Left hindlimb (tissue), 1 donor: ENCODE results near the gene TMEM8B.

Experiments used
- DNase-seq: peaks from one replicate; pipeline ENCODE4 v3.0.0-alpha.2; 2018

TMEM8B gene

DNA sequence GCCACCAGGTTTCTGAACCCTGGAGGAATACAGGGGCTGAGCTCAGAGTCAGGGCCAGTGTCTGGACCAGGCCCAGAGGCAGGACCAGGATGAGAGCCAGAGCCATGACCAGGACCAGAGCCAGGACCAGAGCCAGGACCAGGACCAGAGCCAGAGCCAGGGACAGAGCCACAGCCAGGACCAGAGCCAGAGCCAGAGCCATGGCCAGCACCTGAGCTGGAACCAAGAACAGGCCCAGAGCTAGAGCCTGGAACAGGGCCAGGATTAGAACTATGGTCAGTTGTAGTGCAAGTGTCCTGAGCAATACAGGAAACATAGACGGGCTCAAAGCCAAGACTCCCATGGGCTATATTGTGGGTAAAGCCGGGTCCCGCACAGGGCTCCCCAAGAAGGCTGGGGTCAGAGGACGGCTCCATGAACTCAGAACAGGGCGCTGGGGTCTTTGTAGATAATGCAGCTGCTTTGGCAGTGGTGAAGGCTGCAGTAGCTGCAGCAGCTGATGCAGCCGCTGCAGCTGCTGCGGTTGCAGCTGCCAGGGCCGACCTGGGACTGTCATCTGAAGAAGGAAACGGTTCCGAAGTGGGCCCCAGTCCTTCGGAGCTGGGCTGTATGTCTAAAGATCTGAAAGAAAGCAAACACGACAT is 17.5 kb upstream of the TMEM8B start:
- DNase-seq: no peak

DNA sequence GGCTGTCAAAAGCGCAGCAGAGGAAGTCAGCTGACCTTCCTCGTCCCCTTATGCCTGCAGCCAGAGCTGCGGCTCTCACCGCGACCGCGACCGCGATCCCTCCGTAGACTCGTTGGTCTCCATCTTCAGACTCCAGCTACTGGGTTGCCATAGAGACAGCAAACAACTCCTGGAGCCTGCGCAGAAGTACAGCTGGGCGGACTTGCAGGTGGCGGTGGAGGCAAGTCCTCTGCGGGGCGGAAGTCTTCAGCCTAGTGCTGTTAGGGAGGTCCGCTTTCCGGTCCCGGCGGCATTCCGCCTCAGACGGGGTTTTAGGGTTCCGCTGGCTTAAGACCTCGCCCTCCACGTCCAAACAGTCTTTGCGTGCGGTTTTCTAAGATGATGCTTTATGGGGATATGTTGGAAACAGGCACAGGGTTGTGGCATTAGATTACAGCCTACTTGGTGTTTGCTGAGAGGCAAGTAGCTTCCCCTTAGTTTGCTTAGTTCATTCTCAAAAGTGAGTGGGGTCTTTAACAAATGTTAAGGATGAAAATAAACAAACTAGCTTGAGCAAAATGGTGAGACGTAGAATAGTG is 16.9 kb upstream of the TMEM8B start, which contains the start of gene SPAG8:
Gene SPAG8 (minus strand): TSS at position 238 of the 578 bp plus-strand sequence. CDS start 115 bp downstream, at position 123.
- DNase-seq: peak; percentile 95

DNA sequence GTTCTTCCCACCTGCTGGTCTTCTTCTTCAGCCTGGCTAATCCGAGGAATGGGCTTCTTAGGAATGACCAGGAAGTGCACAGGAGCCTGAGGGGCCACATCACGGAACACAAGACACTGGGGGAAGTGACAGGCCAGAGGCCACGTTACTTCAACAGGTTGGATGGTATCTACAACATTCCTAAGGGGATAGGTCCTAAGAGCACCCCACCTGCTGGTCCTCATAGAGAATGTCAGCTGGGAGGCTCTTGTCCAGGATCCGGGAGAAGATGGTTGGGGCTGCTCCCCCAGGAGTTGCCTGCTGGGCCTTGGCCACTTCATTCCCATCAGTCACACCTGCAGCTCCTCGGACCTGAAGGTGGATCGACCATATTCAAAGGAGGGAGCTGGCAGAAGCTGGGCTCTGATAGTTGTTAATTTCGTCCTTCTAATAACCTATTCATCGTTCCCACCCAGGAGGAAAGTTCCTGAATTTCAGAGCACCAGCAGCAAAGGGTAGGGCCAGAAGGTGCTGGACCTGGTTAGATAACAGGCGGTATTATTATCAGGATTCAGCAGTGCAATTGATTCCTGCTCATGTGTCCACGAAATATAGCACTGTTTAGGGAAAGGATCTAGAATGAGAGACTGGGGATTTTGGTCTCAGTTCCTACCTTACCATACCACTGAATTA is 15.5 kb upstream of the TMEM8B start:
- no peak for DNase-seq

DNA sequence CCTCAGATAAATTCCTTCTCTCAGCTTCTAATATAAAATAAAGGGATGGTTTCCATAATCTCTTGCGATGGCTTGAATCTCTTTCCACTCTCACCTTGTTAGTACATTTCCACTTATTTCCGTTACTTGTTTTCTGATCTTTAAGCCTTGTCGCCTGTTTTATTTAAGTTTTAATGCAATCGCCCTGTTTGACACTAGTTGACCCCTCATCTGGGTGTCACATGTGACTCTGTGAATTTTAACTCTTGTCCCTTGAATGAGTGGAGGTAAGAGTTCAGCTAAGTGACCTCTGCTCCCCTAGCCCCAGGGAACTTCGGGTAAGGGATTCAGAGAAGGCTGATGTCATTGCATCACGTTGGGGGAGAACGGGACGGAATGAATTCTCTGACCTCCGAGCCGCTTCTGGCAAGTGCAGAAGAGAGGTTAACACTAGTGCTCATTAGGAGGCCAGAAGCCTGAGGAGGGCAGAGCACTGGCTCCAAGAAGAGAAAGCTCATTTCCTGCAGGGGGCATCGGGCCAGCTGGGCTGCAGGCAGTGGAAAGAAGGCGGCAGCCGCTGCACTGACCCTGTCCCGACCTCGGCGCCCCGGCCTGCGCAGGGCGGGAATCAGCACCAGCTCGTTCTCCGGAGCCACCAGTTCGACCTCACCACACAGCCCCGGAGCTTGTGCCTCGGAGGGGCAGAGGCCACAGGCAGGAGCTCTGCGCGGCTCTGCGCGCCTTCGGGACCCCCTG is 14.8 kb upstream of the TMEM8B start:
- DNase-seq: peak; percentile 77

DNA sequence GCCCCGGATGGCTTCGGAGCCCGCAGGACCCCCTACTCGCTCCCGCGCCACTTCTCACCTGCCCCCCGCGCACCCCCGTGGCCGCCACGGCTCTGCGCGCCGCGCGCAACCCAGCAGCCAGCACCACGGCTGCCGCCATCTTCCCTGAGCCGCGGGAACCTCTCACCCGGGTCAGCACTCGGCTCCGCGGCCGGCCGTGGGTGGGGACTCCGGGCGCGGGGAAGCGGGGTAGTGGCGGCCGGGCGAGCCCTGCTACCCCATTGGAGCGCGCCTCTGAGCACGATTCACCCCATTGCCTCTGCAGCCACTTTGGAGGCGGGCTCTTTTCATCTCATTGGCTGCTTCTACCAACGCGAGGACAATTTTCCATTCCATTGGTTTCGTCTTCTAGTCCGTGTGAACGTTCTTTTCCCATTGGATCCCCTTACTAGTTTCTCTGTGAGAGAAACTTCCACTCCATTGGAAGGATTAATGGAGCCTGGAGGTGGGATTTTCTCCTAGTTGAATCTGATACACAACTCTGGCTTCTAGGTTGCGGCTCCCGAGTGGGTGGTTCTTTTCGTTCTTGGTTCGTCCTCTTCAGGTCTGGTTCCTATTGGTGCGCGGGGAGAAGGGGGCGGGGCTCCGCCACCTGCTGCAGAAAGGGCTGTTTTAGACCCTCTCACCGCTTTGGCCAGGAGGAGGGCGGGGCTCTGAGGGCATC is 14.0 kb upstream of the TMEM8B start, which contains the start of gene HINT2:
Gene HINT2 (minus strand): TSS at position 202 of the 703 bp plus-strand sequence. CDS start 63 bp downstream, at position 139.
- peak; percentile 95 for DNase-seq

DNA sequence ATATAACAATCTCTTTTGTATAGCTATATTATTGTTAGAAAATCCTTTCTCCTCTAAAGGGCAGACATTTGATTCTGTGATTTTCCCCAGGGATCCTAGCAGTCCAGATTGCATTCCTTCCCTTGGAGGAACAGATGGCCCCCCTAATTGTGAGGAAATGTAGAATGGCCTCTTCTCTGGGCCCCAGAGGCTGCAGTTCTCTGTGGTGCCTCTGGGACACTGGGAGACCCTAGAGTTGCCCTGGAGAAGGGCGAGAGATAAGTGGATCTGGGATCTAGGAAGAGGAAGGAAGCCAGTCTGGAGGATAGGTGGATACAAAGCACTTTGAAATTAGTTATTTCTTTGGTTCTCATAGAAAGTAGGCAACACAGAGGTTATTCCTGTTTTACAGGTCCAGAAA is 12.3 kb upstream of the TMEM8B start:
- no peak for DNase-seq

DNA sequence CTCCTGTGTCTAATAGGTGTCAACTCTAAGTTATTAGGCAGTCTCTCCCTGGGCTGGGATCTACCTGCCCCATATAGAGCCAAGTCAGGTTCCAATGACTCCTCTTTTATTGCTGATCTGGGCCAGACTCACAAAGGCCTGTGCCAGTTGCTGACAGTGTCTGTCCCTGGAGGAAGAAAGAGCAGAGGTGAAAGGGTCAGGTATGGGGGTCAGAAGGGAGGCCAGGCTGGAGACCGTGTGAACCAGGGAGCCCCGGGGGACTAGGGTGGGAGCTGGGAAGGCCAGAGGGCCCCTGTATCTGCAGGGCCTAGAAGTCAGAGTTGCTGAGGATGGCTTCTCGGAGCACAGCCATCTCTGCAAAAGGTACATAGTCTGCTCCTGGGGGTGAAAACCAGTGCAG is 10.7 kb upstream of the TMEM8B start:
- no peak for DNase-seq

DNA sequence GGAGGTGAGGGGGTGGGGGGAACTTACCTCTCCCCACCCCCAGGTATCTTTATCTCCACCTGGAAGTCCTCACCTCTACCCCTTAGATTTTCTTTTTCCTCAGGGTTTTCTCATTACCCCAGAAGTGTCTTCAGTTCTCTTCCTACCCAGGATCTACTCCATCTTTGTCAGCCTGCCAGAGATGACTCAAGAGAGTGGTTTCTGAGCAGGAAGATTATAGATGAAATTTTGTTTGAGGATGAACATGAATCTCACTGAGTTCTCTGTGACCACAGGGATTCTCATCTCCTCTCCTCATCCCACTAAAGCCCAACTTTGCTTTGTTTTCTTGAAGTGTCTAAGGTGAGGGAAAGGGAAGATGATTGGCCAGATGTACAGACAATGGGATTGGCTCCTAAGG is 9.0 kb upstream of the TMEM8B start:
- no peak for DNase-seq

DNA sequence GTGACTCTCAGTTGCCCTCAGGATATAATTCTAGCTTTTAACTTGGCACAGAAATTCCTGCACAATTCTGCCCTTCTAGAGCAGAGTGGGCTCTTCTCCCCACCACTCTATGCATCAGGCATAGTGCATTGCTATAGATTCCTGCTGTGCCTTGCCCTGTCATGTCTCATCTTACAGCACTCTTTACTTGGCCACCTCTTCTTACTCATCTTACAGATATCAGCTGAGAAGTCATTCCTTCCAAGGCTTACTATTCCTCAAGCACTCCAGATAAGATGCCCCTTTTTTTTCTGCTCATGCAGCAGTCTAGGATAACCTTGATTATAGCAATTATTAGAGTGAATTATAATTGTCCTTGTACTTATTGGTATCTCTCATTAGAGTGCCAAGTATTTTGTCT is 6.1 kb upstream of the TMEM8B start:
- DNase-seq: no peak

DNA sequence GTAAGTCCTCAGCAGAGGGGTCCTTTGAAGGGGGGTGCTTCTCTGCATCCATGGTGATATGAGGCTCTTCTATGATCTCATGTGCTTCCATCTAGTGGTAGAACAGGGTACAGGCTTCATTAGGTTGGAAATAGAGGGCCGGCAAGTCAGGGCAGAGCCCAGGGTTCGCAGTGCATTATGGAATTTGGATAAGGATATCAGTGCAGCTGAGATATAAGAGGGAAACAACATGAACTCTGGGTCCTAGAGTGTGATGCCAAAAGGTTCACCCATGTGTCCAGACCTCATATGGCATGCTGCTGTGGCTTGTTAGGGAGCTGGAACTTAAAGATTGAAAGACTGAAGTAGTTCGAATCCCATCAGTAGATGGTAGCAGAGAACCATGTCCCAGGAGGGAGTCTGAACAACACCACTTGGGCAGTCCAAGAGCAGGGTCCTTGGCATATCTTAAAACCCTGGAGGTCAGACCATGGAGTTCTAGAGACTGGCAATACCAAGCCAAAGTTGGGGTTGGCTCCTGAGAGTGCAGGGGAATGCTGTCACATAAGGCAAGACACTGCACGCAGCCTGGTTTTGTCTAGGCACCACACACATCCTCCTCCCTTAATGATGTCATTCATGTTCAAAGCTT is 2.8 kb upstream of the TMEM8B start:
- no peak for DNase-seq

DNA sequence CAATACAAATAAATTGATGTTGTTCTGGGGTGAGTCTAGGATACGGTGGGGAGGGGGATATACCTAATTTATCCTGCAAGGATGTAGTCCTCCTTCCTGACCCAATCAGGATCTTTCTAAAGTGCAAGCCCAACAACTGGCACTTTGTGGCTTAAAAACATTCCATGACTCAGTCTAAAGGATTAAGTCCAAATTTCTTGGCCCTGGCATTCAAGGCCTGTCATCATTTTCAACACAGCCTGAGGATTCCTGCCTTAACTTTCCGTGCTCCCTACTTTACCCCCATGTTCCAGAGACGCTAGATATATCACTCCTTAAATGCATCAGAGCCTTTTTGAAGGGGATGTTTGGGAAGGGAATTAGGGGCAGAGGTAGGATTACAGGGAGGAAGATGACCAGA is 1.5 kb upstream of the TMEM8B start:
- no peak for DNase-seq

DNA sequence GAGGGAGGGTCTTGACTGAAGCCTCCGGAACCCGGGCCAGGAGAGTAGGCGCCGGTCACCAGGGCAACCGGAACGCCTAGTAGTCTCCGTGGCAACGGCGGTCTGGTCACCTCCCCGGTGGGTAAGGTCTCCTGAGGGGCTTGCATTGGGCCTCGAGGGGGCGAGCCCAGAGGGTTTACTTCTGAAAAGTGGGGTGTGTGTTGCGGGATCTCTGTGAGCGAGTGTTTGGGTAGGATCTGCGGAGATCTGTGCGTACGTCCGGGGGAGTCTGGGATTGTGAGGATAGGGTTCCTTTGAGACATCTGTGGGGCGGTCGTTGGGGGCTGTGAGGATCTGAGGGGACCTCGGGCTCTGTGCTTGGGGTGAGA is 328 bp upstream of the TMEM8B start, which contains the start of gene FAM221B:
Gene FAM221B (minus strand): TSS at position 17 of the 368 bp plus-strand sequence. CDS start 2,571 bp downstream, outside the sequence.
- DNase-seq: no peak

DNA sequence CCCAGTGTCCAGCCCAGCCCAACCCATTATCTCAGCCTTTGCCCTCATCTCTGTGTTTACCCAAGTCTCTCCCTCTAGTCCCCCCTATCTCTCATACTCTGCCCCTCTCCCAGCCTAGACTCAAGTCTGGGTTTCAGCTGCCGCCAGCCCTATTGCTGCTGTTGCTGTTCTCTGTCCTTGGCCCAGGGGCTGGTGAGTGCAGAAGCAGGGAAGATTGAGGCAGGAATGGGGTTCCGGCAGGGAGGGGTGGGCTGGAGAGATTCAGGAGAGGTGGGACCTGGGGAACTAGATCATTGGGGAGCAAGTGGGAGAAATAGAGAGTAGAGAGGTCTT is 702 bp downstream of the TMEM8B start:
- no peak for DNase-seq

DNA sequence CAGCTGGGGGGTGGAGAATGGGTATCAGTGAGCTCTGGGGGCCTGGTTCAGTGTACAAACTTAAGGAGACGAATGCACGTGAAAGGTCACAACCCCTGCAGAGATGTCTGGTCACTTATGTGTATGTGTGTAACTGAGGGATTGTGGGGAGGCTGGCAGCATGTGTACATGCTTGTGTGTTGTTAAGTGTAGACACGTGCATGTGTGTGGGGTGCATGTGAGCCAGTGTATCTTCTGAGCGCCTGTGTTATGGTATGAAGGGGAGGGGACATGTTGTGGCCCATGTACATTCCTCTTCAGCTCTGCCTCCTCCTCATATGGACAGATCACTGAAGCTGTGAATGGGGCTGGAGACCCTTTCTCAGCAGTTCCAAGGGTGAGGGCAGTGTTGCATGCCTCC is 2.0 kb downstream of the TMEM8B start:
- peak; percentile 27 for DNase-seq

DNA sequence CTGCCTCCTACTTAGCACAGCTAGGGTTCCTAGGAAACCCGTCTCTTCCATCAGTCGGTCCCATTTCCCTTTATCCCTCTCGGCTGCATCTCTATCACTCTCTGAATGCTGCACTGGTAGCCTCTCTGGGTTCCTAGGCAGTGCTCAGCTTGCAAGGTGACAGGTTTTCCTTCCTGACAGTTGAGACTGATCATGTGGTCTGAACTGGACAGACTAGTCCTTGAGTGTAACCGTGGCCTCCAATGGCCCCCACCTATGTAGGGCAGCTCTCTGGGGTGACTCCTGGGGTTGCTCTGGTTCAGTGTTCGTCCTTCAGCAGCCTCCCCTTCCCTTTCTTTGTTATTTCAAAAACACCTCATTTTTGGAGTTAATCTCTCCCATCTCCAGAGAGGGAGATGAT is 3.8 kb downstream of the TMEM8B start:
- peak; percentile 20 for DNase-seq

DNA sequence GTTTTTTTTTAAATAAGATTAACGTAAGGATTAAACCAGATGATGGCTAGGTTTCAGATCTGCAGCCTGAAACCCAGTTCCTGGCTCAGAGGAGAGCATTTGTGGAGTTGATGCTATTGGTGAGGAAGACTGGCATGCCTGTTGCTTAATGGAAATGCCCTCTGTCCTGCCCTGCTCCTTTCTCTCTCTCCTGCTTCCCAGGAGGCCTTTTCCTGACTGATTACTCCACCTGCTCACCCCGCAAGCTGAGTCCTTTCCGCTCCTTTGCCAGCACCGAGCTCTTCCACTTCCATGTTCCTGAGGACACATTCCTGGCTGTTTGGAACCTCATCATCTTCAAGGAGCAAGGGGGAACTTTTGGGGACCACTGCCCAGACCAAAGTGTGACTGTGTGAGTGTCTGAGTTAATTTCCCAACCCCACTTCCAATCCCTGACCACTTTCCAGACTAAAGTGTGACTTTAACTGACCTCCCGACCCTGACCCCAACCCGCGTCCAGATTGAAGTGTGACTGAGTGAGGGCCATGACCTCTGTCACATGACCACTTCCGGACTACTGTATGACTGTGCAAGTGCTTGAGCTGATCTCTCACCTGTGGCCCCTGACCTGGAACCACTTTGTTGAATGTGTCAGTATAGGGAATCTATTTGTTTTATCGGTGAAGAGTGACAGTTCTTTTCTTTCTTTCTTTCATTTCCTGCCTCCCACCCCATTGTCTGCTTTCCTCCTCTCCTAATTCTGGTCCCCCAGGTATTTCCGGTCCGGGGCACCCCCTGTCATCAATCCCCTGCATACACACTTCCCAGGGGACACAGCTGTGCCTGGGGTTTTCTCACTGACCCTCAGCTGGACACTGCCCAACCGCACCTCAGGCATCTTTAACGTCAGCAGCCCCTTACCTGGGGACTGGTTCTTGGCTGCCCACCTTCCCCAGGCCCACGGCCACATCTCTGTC is 5.5 kb downstream of the TMEM8B start:
- peak; percentile 8 for DNase-seq

DNA sequence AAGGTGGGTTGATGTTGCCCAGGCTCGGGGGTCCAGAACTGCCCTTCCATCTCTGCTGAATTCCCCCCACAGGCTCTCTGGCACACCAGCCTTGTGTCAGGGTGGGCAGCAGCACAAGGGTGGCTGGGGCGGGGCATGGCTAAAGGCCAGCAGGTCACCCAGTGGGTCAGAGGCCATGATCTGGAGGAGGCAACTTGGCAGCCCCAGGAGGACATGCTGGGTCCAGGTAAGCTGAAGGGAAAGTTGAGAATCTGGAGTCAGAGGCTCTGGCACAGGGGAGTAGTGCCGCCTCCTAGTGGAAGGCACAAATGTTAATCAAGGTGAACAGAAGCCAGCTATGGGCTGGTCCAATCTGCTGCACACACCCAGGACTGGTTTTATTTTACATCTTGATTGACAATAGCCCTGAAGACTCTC is 6.2 kb downstream of the TMEM8B start:
- DNase-seq: no peak

DNA sequence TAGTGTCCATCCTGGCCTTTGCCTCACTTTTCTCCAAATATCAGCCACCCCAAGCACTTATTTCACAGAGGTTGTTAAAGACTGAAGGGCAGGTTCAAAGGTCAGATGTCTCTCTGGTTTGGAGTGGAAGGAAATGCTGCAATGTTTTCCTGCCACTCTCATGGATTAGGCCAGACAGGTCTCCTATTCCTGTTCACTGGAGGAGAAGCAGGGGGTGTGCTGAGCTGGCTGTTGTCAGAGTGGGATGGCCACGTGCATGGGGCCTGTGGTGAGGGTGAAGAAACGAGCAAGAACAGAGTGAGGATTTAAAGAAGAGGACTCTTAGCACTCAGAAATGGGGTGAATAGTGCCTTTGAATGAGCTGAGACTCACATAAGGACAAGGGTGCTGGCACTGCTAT is 6.7 kb downstream of the TMEM8B start:
- DNase-seq: no peak

DNA sequence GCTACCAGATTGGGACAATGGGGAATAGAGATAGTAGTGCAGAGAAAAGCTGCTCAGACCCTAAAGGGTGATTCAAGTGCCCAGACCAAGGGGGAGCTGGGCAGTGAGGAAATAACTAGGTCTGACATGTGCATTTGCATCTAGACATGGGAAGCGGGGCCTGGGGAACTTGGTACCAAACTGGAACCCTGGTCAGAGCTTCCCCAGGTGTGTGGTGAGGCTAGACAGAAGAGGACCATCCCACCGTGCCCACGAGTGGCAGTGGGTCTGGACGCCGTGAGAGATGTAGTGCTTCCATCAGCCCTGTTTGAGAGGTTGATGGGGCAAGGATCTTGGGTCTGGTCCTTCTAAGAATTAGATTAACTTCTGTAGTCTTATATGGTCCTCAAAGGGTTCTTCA is 7.6 kb downstream of the TMEM8B start:
- no peak for DNase-seq

DNA sequence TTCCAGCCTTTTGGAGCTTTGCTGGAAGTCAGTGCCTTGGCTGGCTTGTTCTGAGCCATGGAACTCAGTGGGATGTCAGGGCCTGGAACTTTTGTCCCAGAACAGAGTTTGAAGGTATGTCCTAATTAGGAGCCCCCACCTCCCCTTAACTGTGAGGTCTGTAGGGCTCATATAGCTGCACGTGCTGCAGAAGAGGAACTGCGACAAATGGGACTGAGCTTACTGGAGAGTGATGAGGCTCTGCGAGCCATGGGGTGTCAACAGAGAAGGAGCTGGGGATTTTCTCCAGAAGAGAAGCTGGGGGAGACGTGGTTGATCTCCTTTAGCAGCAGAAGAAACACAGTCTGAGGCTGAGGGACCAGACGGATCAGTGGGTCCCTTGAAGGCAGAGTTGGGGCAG is 10.9 kb downstream of the TMEM8B start:
- DNase-seq: no peak
